OCI-LY7 (cell line): ENCODE results near the gene ST6GALNAC2. TPM values are rescaled to one million over a fixed set of nuclear protein-coding genes. Genes with fewer than 3 reads are reported as not detected.

ENCODE experiments used
- BruUV-seq: library from RNA; stranded (reverse); fragments of 400-500 nt; replicated peaks from 2 replicates; lab custom pipeline; 2021; lab: Mats Ljungman, UMichigan
- CTCF ChIA-PET: fragments of 300-600 bp; sonication (Branson Sonifier 250); formaldehyde crosslinking; loops from one replicate; lab custom pipeline; 2022; ENCODE audit warnings: antibody characterized with exemption; ENCODE audit not compliant: unreplicated experiment; lab: Charles Lee
- POLR2A ChIA-PET: fragments of 300-600 bp; sonication (Branson Sonifier 250); formaldehyde crosslinking; loops from one replicate; lab custom pipeline; 2022; ENCODE audit warnings: antibody characterized with exemption; lab: Charles Lee
- DNase-seq: peaks from one replicate; pipeline ENCODE4 v3.0.0-alpha.2; 2015; ENCODE audit warnings: low spot score
- H2AFZ ChIP-seq: fragments of 200-600 bp; sonication (generic), shearing (Covaris generic); 2 replicates; pipeline ENCODE4 v1.6.1; 2014; ENCODE audit warnings: mild to moderate bottlenecking, antibody characterized with exemption, low read length, moderate library complexity
- H3K27ac ChIP-seq: fragments of 200-600 bp; sonication (generic); 2 replicates; pipeline ENCODE4 v1.5.1; 2014; ENCODE audit warnings: mixed run types, low read depth, mild to moderate bottlenecking, moderate library complexity, low read length, inconsistent platforms; ENCODE audit not compliant: poor library complexity, severe bottlenecking
- H3K36me3 ChIP-seq: fragments of 200-600 bp; sonication (generic); 2 replicates; pipeline ENCODE4 v1.6.1; 2014; ENCODE audit warnings: mild to moderate bottlenecking, antibody characterized with exemption, low read length, moderate library complexity, mixed read lengths; ENCODE audit not compliant: insufficient read depth
- H3K4me1 ChIP-seq: fragments of 200-600 bp; sonication (generic); 2 replicates; pipeline ENCODE4 v1.5.1; 2014; ENCODE audit warnings: mild to moderate bottlenecking, low read length; ENCODE audit not compliant: insufficient read depth, poor library complexity, severe bottlenecking
- H3K4me2 ChIP-seq: fragments of 200-600 bp; sonication (generic); 2 replicates; pipeline ENCODE4 v1.6.1; 2014; ENCODE audit warnings: mild to moderate bottlenecking, low read length
- H3K4me3 ChIP-seq: fragments of 200-600 bp; sonication (generic); 2 replicates; pipeline ENCODE4 v1.5.1; 2014; ENCODE audit warnings: mild to moderate bottlenecking, low read depth, low read length; ENCODE audit not compliant: poor library complexity, severe bottlenecking
- H3K79me2 ChIP-seq: fragments of 200-600 bp; sonication (generic); 2 replicates; pipeline ENCODE4 v1.6.1; 2016; ENCODE audit warnings: low read depth, mild to moderate bottlenecking, low read length, moderate library complexity, mixed read lengths; ENCODE audit not compliant: insufficient read depth
- H3K9me2 ChIP-seq: fragments of 200-600 bp; sonication (generic); 2 replicates; pipeline ENCODE4 v1.6.1; 2016; ENCODE audit warnings: mild to moderate bottlenecking, low read length, mixed read lengths; ENCODE audit not compliant: insufficient read depth
- H3K9me3 ChIP-seq: fragments of 200-600 bp; sonication (generic); 2 replicates; pipeline ENCODE4 v1.6.1; 2014; ENCODE audit warnings: mild to moderate bottlenecking, mixed run types, low read length, mixed read lengths
- H4K20me1 ChIP-seq: fragments of 200-600 bp; sonication (generic); 2 replicates; pipeline ENCODE4 v1.6.1; 2014; ENCODE audit warnings: mild to moderate bottlenecking, antibody characterized with exemption, low read length, moderate library complexity, mixed read lengths; ENCODE audit not compliant: insufficient read depth
- EZH2phosphoT487 ChIP-seq: fragments of 200-600 bp; sonication (generic); IDR thresholded peaks from 2 replicates; pipeline ENCODE4 v1.6.1; 2018; ENCODE audit warnings: low read depth, borderline replicate concordance, mild to moderate bottlenecking, mixed run types, antibody characterized with exemption, low read length, moderate library complexity, mixed read lengths
- intact Hi-C: fragments of 100-400 bp; cut with micrococcal nuclease; formaldehyde crosslinking; loops from one replicate; pipeline ENCODE4 v1.10.0; 2022; ENCODE audit not compliant: unreplicated experiment
- total RNA-seq, 2 experiments: library from RNA; depleted of rRNA in 1 of 2; stranded (reverse); fragments of >200 nt in 1 of 2; shearing (Covaris generic) in 1 of 2; gene quantifications; 2 replicates each; pipeline ENCODE4 v1.2.3, GENCODE V29; 2014 to 2022
- TF ChIP-seq, protein P1 (sequence below): fragments of 200-600 bp; sonication (generic); conservative IDR thresholded peaks from 2 replicates; pipeline ENCODE4 v1.5.1; 2014; ENCODE audit warnings: mild to moderate bottlenecking, antibody characterized with exemption, low read length, moderate library complexity, mixed read lengths

Gene ST6GALNAC2
- total RNA-seq, 2 experiments from 2014 or later, result not detected

DNA sequence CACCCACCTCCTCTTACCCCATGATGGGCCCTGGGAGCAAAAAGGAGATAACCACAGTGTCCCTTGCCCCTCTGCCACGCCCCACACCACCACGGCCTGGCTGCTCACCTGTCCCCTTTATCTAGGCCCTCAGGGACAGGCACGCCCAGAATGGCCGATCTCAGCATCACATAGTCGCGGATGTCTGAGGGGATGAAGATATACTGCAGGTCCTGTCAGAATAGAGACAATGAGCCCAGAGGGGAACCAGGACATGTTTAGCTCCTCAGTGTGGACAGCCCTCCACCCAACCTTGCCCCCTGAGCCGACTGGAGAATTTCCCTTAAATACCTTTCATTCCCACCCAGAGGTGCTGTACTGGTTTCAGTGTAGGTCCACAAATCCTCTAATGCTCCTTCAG, 15.2 kb downstream of the ST6GALNAC2 start:
- no peaks in the 10 kb centered on the region for H3K79me2 ChIP-seq
- peaks cover 25% of the 10 kb centered on the region for H3K4me1 ChIP-seq
- DNase-seq, result no peak
- intact Hi-C loops, result no loop called here
- H3K36me3 ChIP-seq, result peaks cover 24% of the 10 kb centered on the region
- H2AFZ ChIP-seq, result no peak overlapping the region
- CTCF ChIA-PET, result interaction anchor here (0.6 kb wide), 1 partner anchor 430 kb away, joined by 3 read pairs; no protein-coding TSS in a partner anchor
- TF ChIP-seq EZH2phosphoT487, result no peak
- TF ChIP-seq, protein P1, sequence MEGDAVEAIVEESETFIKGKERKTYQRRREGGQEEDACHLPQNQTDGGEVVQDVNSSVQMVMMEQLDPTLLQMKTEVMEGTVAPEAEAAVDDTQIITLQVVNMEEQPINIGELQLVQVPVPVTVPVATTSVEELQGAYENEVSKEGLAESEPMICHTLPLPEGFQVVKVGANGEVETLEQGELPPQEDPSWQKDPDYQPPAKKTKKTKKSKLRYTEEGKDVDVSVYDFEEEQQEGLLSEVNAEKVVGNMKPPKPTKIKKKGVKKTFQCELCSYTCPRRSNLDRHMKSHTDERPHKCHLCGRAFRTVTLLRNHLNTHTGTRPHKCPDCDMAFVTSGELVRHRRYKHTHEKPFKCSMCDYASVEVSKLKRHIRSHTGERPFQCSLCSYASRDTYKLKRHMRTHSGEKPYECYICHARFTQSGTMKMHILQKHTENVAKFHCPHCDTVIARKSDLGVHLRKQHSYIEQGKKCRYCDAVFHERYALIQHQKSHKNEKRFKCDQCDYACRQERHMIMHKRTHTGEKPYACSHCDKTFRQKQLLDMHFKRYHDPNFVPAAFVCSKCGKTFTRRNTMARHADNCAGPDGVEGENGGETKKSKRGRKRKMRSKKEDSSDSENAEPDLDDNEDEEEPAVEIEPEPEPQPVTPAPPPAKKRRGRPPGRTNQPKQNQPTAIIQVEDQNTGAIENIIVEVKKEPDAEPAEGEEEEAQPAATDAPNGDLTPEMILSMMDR, result no peak
- H4K20me1 ChIP-seq, result peaks cover 9% of the 10 kb centered on the region; the same call in 1 of the 2 replicates
- no TSS peak for BruUV-seq
- POLR2A ChIA-PET, result interaction anchor here (0.5 kb wide), 1 partner anchor 22 kb away, joined by 3 read pairs; no protein-coding TSS in a partner anchor
- H3K9me2 ChIP-seq, result no peaks in the 10 kb centered on the region
- H3K9me3 ChIP-seq, result no peaks in the 10 kb centered on the region
- no peak overlapping the region for H3K4me2 ChIP-seq
- no peak overlapping the region for H3K4me3 ChIP-seq
- H3K27ac ChIP-seq, result no peak overlapping the region

DNA sequence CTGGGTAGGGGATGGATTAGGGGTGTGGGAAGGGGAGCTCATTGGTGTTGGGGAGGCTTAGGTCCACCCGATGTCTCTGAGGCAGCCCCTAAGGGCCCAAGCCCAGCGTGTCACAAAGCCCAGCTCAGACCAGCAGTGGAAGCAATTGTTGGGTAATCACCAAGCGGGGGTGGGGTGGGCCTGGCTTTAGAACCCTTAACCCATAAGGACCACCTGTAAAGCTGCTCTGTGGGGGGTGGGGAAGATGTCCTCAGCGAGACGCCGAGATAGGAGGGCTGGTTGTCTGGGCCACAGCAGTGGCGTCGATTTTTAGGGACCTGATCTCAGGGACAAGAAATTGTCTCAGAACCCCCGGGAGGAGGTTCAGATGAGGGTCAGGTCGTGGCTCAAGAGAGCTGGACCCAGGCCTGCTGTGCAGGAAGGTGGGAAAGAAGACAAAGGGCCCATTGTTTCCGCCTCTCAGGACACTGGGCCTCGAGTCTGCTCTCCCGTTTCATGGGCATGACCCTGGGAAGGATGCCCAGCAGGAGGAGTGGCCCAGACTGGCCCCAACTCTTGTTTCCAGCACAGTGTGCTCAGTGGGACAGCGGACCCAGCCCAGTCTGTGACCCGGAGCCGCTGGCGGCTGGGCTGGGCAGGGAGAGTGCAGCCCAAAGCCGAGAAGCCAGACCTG, 15.9 kb downstream of the ST6GALNAC2 start:
- no TSS peak for BruUV-seq
- H3K4me2 ChIP-seq, result no peak overlapping the region
- peaks cover 31% of the 10 kb centered on the region for H3K36me3 ChIP-seq
- no peaks in the 10 kb centered on the region for H3K9me2 ChIP-seq
- H4K20me1 ChIP-seq, result peaks cover 12% of the 10 kb centered on the region
- H3K27ac ChIP-seq, result no peak overlapping the region
- H3K4me1 ChIP-seq, result peaks cover 29% of the 10 kb centered on the region
- CTCF ChIA-PET, result interaction anchor here (0.6 kb wide), 2 partner anchors 429 to 541 kb away, joined by 3 read pairs; no protein-coding TSS in a partner anchor
- H3K79me2 ChIP-seq, result no peaks in the 10 kb centered on the region
- POLR2A ChIA-PET, result interaction anchor here (0.5 to 0.6 kb wide), 2 partner anchors 22 to 483 kb away, joined by 3 read pairs; no protein-coding TSS in a partner anchor
- no peak for DNase-seq
- TF ChIP-seq, protein P1, result no peak
- no peak for TF ChIP-seq EZH2phosphoT487
- no peak overlapping the region for H2AFZ ChIP-seq
- no peaks in the 10 kb centered on the region for H3K9me3 ChIP-seq
- no peak overlapping the region for H3K4me3 ChIP-seq
- intact Hi-C loops, result no loop called here

DNA sequence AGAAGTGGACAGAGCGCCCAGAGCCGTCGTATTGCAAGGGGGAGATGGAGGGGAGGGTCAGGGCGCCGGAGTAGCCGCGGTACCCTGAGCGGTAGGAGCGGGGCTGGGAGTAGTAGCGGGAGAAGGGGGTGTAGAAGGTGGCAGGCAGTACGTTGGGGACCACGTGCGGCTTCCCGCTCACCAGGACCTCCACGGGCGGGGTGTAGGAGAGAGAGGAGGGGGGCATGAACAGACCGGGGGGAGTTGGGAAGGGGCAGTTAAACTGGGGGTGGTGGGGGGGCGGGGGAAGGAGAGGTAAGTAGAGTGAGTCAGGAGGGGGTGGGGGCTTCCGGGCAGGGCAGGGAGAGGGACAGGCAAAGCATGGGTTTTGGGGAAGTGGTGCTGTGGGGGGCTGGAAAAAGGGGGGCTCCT, 16.8 kb downstream of the ST6GALNAC2 start:
- Histone ChIP-seq H2AFZ (no peak overlapping the region), H4K20me1 (peaks cover 12% of the 10 kb centered on the region), H3K36me3 (peaks cover 37% of the 10 kb centered on the region), H3K79me2 (no peaks in the 10 kb centered on the region), H3K9me2 (no peaks in the 10 kb centered on the region), H3K27ac (no peak overlapping the region), H3K4me3 (no peak overlapping the region), H3K9me3 (no peaks in the 10 kb centered on the region), H3K4me2 (no peak overlapping the region), H3K4me1 (peaks cover 29% of the 10 kb centered on the region)
- DNase-seq, result no peak
- no peak for TF ChIP-seq EZH2phosphoT487
- TF ChIP-seq, protein P1, result no peak
- intact Hi-C loops, result no loop called here
- no TSS peak for BruUV-seq
- POLR2A ChIA-PET, result interaction anchor here (0.6 to 3.6 kb wide), 3 partner anchors 11 to 73 kb away, joined by 3 to 21 read pairs (median 3); no protein-coding TSS in a partner anchor
- CTCF ChIA-PET, result no interaction called here
